Trophoblast cell (in vitro differentiated cells and primary cell): Measurements from ENCODE around the gene CD58.
"Not testable (repeated sequence)": the region's sequence is repeated elsewhere in the genome, so short reads cannot be mapped to it uniquely, and the experiment has no call there.

ENCODE experiments used
- DNase-seq, 2 donors: peaks; one replicate each; pipeline ENCODE4 v3.0.0-alpha.2; 2016
- H2AFZ ChIP-seq: 2 replicates; pipeline ENCODE4 v1.6.1; 2013; ENCODE audit warnings: low read length, moderate library complexity, mild to moderate bottlenecking; ENCODE audit not compliant: insufficient read depth, poor library complexity
- H2AK5ac ChIP-seq: 2 replicates; pipeline ENCODE4 v1.6.1; 2013; ENCODE audit warnings: mild to moderate bottlenecking, low read length
- H2BK120ac ChIP-seq: 2 replicates; pipeline ENCODE4 v1.6.1; 2013; ENCODE audit warnings: low read length, mild to moderate bottlenecking, moderate library complexity; ENCODE audit not compliant: insufficient read depth, poor library complexity
- H2BK12ac ChIP-seq: 2 replicates; pipeline ENCODE4 v1.6.1; 2013; ENCODE audit warnings: mild to moderate bottlenecking, low read length, moderate library complexity
- H2BK5ac ChIP-seq: 2 replicates; pipeline ENCODE4 v1.6.1; 2013; ENCODE audit warnings: low read length, low read depth, moderate library complexity, mild to moderate bottlenecking; ENCODE audit not compliant: poor library complexity
- H3K14ac ChIP-seq: 2 replicates; pipeline ENCODE4 v1.6.1; 2013; ENCODE audit warnings: mild to moderate bottlenecking, low read length
- H3K18ac ChIP-seq: 2 replicates; pipeline ENCODE4 v1.6.1; 2013; ENCODE audit warnings: mild to moderate bottlenecking, low read length
- H3K23ac ChIP-seq: 2 replicates; pipeline ENCODE4 v1.6.1; 2013; ENCODE audit warnings: low read length
- H3K27ac ChIP-seq: 2 replicates; pipeline ENCODE4 v1.5.1; 2013; ENCODE audit warnings: low read depth, mild to moderate bottlenecking, inconsistent platforms, low read length, moderate library complexity
- H3K27me3 ChIP-seq: 2 replicates; pipeline ENCODE4 v1.6.1; 2013; ENCODE audit warnings: inconsistent platforms, mild to moderate bottlenecking, low read length, moderate library complexity; ENCODE audit not compliant: insufficient read depth
- H3K36me3 ChIP-seq, 2 experiments: 1 replicate in 1 of 2; 2 replicates in 1 of 2; pipeline ENCODE4 v1.6.1; 2013; ENCODE audit warnings: low read length in 2 of 2, mild to moderate bottlenecking in 2 of 2, moderate library complexity in 1 of 2; ENCODE audit not compliant: insufficient read depth in 2 of 2, control insufficient read depth in 1 of 2
- H3K4ac ChIP-seq: 2 replicates; pipeline ENCODE4 v1.6.1; 2013; ENCODE audit warnings: low read depth, mild to moderate bottlenecking, low read length, moderate library complexity
- H3K4me1 ChIP-seq, 2 experiments: 1 replicate in 1 of 2; 2 replicates in 1 of 2; pipeline ENCODE4 v1.6.1; 2013; ENCODE audit warnings: low read length in 2 of 2, mild to moderate bottlenecking in 2 of 2, moderate library complexity in 1 of 2; ENCODE audit not compliant: insufficient read depth in 2 of 2, control insufficient read depth in 1 of 2
- H3K4me2 ChIP-seq: 2 replicates; pipeline ENCODE4 v1.6.1; 2013; ENCODE audit warnings: inconsistent platforms, mild to moderate bottlenecking, low read length, moderate library complexity
- H3K4me3 ChIP-seq: 2 replicates; pipeline ENCODE4 v1.5.1; 2013; ENCODE audit warnings: mild to moderate bottlenecking, low read depth, low read length, inconsistent platforms
- H3K79me1 ChIP-seq: one replicate; pipeline ENCODE4 v1.6.1; 2013; ENCODE audit warnings: low read length
- H3K79me2 ChIP-seq: 2 replicates; pipeline ENCODE4 v1.6.1; 2013; ENCODE audit warnings: low read length, mild to moderate bottlenecking; ENCODE audit not compliant: control insufficient read depth, insufficient read depth, poor library complexity
- H3K9ac ChIP-seq: 2 replicates; pipeline ENCODE4 v1.6.1; 2013; ENCODE audit warnings: mild to moderate bottlenecking, low read length
- H3K9me3 ChIP-seq: 2 replicates; pipeline ENCODE4 v1.6.1; 2013; ENCODE audit warnings: low read depth, mild to moderate bottlenecking, control low read depth, inconsistent platforms, low read length; ENCODE audit not compliant: insufficient read depth
- H4K12ac ChIP-seq: 2 replicates; pipeline ENCODE4 v1.6.1; 2013; ENCODE audit warnings: low read depth, mild to moderate bottlenecking, low read length, moderate library complexity
- H4K8ac ChIP-seq: 2 replicates; pipeline ENCODE4 v1.6.1; 2013; ENCODE audit warnings: low read depth, mild to moderate bottlenecking, low read length, moderate library complexity
- H4K91ac ChIP-seq: one replicate; pipeline ENCODE4 v1.6.1; 2013; ENCODE audit warnings: low read depth, mild to moderate bottlenecking, low read length, moderate library complexity
- WGBS: extraction: QIAGEN DNeasy Blood & Tissue Kit; methylation state at CpG from one replicate; pipeline ENCODE4 v1.1.7; 2013; ENCODE audit warnings: missing lambda C conversion rate; ENCODE audit not compliant: insufficient read length, insufficient coverage; ENCODE audit errors: extremely low coverage; 5-methylcytosine and 5-hydroxymethylcytosine counted together

CD58 gene

DNA sequence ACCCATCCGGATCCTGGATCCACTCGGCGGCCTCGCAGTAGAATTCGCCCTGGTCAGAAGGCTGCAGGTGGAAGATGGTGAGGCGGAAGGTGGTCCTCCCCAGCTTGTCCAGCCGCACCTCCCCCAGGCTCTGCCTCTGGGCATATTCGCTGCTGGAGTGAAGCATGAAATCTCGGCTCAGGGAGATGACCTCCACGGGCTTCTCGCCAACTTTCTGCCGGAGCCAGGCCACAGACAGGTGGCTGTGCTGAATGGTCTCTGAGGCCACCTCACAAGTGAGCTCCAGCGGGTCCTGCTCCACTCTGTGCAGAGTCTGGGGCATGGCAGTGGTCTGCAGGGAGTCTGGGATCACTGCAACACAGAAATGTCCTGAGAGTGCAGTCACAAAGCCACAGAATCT is 43.0 kb upstream of the CD58 start:
- peaks cover 0 to 12% of the 10 kb centered on the region in 2 experiments for H3K4me1 ChIP-seq
- not testable (repeated sequence) for H3K4ac ChIP-seq, H2BK120ac ChIP-seq, H3K18ac ChIP-seq, H3K4me3 ChIP-seq, DNase-seq, H3K27me3 ChIP-seq, H2AK5ac ChIP-seq, H3K23ac ChIP-seq, H3K4me2 ChIP-seq, H2BK5ac ChIP-seq, H4K8ac ChIP-seq, H3K27ac ChIP-seq, H4K12ac ChIP-seq, H3K9me3 ChIP-seq, H4K91ac ChIP-seq, H2BK12ac ChIP-seq, H3K9ac ChIP-seq, H2AFZ ChIP-seq, H3K14ac ChIP-seq, H3K79me2 ChIP-seq, H3K79me1 ChIP-seq
- peaks cover 15 to 19% of the 10 kb centered on the region in 2 experiments for H3K36me3 ChIP-seq
- WGBS = no CpG with 5 or more reads among the region's 13 CpGs

- H4K8ac ChIP-seq, H3K79me1 ChIP-seq, H3K4ac ChIP-seq, H3K4me2 ChIP-seq, H3K27me3 ChIP-seq, H3K18ac ChIP-seq, H3K27ac ChIP-seq, H2BK12ac ChIP-seq, H3K79me2 ChIP-seq, H3K4me3 ChIP-seq, H3K9ac ChIP-seq, H3K14ac ChIP-seq, H4K91ac ChIP-seq, H4K12ac ChIP-seq, H3K23ac ChIP-seq, H2AK5ac ChIP-seq, H3K9me3 ChIP-seq, H2AFZ ChIP-seq, H2BK120ac ChIP-seq, H2BK5ac ChIP-seq: not testable (repeated sequence)
- DNase-seq = peak in 1 of 2 donors; percentile 17
- Histone ChIP-seq H3K36me3 (peaks cover 14 to 19% of the 10 kb centered on the region in 2 experiments), H3K4me1 (peaks cover 0 to 12% of the 10 kb centered on the region in 2 experiments)
- no CpG with 5 or more reads among the region's 6 CpGs for WGBS
Measured at GRCh38 chr1:116609801-116610371, 39.1 kb upstream of the CD58 start.

GRCh38 chr1:116608841-116609240 is 38.0 kb upstream of the CD58 start:
- H2BK5ac ChIP-seq, H4K8ac ChIP-seq, H3K9ac ChIP-seq, H3K79me2 ChIP-seq, H3K14ac ChIP-seq, H3K79me1 ChIP-seq, H2AFZ ChIP-seq, H3K27ac ChIP-seq, H3K27me3 ChIP-seq, H3K9me3 ChIP-seq, H3K4ac ChIP-seq, H3K4me3 ChIP-seq, H4K91ac ChIP-seq, H2AK5ac ChIP-seq, H3K23ac ChIP-seq, H4K12ac ChIP-seq, H2BK120ac ChIP-seq, DNase-seq, H3K4me2 ChIP-seq, H2BK12ac ChIP-seq, H3K18ac ChIP-seq: not testable (repeated sequence)
- H3K4me1 ChIP-seq = peaks cover 0 to 12% of the 10 kb centered on the region in 2 experiments
- peaks cover 11 to 15% of the 10 kb centered on the region in 2 experiments for H3K36me3 ChIP-seq
- WGBS = no CpG with 5 or more reads among the region's 2 CpGs

DNA sequence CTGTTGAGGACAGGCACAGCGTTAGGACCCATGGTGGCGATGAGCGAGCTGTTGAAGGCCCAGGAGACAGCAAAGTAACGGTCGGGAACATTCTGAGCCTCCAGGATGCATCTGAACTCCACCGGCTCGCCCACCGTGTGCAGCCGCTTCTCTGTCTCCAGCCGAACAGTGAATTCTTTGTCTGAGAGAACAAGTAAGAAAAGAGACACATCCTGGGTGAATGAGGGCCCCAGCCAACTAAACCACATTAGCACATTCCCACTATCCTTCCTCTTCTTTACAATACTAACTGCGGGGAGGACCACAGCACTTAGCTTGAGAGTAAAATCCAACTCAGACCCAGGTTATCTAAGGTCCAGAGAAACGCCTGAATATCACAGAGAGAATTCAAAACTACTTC is 37.3 kb upstream of the CD58 start:
- H3K14ac ChIP-seq, H3K79me2 ChIP-seq, H2BK120ac ChIP-seq, H3K9me3 ChIP-seq, H3K4ac ChIP-seq, H2BK12ac ChIP-seq, H3K23ac ChIP-seq, H4K91ac ChIP-seq, H3K79me1 ChIP-seq, H2AFZ ChIP-seq, DNase-seq, H2BK5ac ChIP-seq, H3K27me3 ChIP-seq, H4K12ac ChIP-seq, H4K8ac ChIP-seq, H3K18ac ChIP-seq, H3K27ac ChIP-seq, H2AK5ac ChIP-seq, H3K4me3 ChIP-seq, H3K4me2 ChIP-seq, H3K9ac ChIP-seq: not testable (repeated sequence)
- WGBS = no CpG with 5 or more reads among the region's 12 CpGs
- peaks cover 9 to 15% of the 10 kb centered on the region in 2 experiments for H3K36me3 ChIP-seq
- H3K4me1 ChIP-seq = peaks cover 0 to 12% of the 10 kb centered on the region in 2 experiments
